HepG2 (cell line): ENCODE results near the gene EPHA5. TPM values are rescaled to one million over a fixed set of nuclear protein-coding genes. Genes with fewer than 3 reads are reported as not detected.

Source experiments
- ATAC-seq: fragments of 200-7000 bp; cut with Tn5 transposase; 3 replicates; pipeline ENCODE4 v1.9.1; 2020; ENCODE audit warnings: mild to moderate bottlenecking, moderate library complexity
- BruUV-seq: library from RNA; stranded (reverse); fragments of 400-500 nt; replicated peaks from 2 replicates; lab custom pipeline; 2021; lab: Mats Ljungman, UMichigan
- CTCF ChIA-PET: fragments of 300-600 bp; formaldehyde crosslinking; extraction: SDS; loops from one replicate; lab custom pipeline; 2021; ENCODE audit warnings: low total read pairs, inconsistent platforms, low intra/inter-chr PET ratio; lab: Yijun Ruan, JAX
- POLR2A ChIA-PET: fragments of 350-600 bp; sonication (Branson Sonifier 250); formaldehyde crosslinking; loops from one replicate; lab custom pipeline; 2020; ENCODE audit warnings: antibody characterized with exemption, inconsistent platforms; lab: Yijun Ruan, JAX
- DNase-seq: peaks from one replicate; pipeline ENCODE4 v3.0.0-alpha.2; 2015; ENCODE audit warnings: low spot score
- FAIRE-seq: peaks from 3 replicates; lab custom pipeline; 2011; peaks lifted over from hg19 to GRCh38; lab: Jason Lieb, UNC
- H2AFZ ChIP-seq: one replicate; pipeline ENCODE4 v1.6.1; 2011; ENCODE audit warnings: low read length, inconsistent platforms
- H3K27ac ChIP-seq: fragments of 300-600 bp; 3 replicates; pipeline ENCODE4 v1.8.0; 2011; ENCODE audit warnings: mixed run types, mild to moderate bottlenecking, mixed read lengths, low read length, inconsistent platforms; ENCODE audit not compliant: insufficient read depth; ENCODE audit errors: extremely low read length
- H3K27me3 ChIP-seq, 2 experiments: fragments of 200-600 bp in 1 of 2; 2 replicates in 1 of 2; 3 replicates in 1 of 2; pipeline versions ENCODE4 v1.6.0 to v1.8.0; 2011; ENCODE audit warnings: low read length in 2 of 2, mild to moderate bottlenecking in 2 of 2, moderate library complexity in 2 of 2, inconsistent platforms in 1 of 2; ENCODE audit not compliant: insufficient read depth in 2 of 2, control insufficient read depth in 1 of 2
- H3K36me3 ChIP-seq, 2 experiments: fragments of 200-600 bp in 1 of 2; replicated peaks in 1 of 2; 2 replicates in 1 of 2; 3 replicates in 1 of 2; pipeline versions ENCODE4 v1.5.1 to v1.8.0; 2011; ENCODE audit warnings: low read length in 2 of 2, inconsistent platforms in 1 of 2; ENCODE audit not compliant: insufficient read depth in 2 of 2, control insufficient read depth in 1 of 2
- H3K4me1 ChIP-seq: 2 replicates; pipeline ENCODE4 v1.5.1; 2012; ENCODE audit warnings: low read length, inconsistent platforms; ENCODE audit not compliant: insufficient read depth
- H3K4me2 ChIP-seq: 2 replicates; pipeline ENCODE4 v1.6.0; 2011; ENCODE audit warnings: low read depth, low read length, inconsistent platforms
- H3K4me3 ChIP-seq, 3 experiments: fragments of 200-600 bp in 1 of 3; sonication (generic), shearing (Covaris generic) in 1 of 3; replicated peaks in 1 of 3; 2 replicates each; pipeline ENCODE4 v1.5.1; 2011 to 2016; ENCODE audit warnings: low read length in 3 of 3, inconsistent platforms in 2 of 3, low read depth in 2 of 3, mild to moderate bottlenecking in 2 of 3, control low read depth in 1 of 3, mixed read lengths in 1 of 3; ENCODE audit not compliant: insufficient read depth in 1 of 3
- H3K79me2 ChIP-seq: one replicate; pipeline ENCODE4 v1.6.1; 2011; ENCODE audit warnings: low read length, inconsistent platforms; ENCODE audit not compliant: insufficient read depth
- H3K9ac ChIP-seq: 2 replicates; pipeline ENCODE4 v1.6.0; 2011; ENCODE audit warnings: mild to moderate bottlenecking, low read depth, low read length, inconsistent platforms; ENCODE audit not compliant: insufficient read depth
- H3K9me3 ChIP-seq: 2 replicates; pipeline ENCODE4 v1.5.1; 2012; ENCODE audit warnings: mild to moderate bottlenecking, low read length
- H4K20me1 ChIP-seq: 2 replicates; pipeline ENCODE4 v1.6.0; 2011; ENCODE audit warnings: inconsistent platforms, mild to moderate bottlenecking, low read length, moderate library complexity; ENCODE audit not compliant: insufficient read depth
- CAMTA2 ChIP-seq: sonication (generic); formaldehyde crosslinking; IDR thresholded peaks from 2 replicates; pipeline ENCODE4 v1.4.0; 2020; ENCODE audit warnings: mild to moderate bottlenecking, missing genetic modification reagents, borderline replicate concordance
- KLF11 ChIP-seq: IDR thresholded peaks from 2 replicates; pipeline ENCODE4 v1.6.1; 2016; ENCODE audit warnings: missing compliant biosample characterization
- NONO ChIP-seq, 2 experiments: fragments of 450-650 bp in 1 of 2; sonication (generic) in 1 of 2; formaldehyde crosslinking in 1 of 2; IDR thresholded peaks in 1 of 2; conservative IDR thresholded peaks in 1 of 2; 2 replicates each; pipeline versions ENCODE4 v1.6.1 to v1.8.0; 2017 to 2022; ENCODE audit warnings: mild to moderate bottlenecking in 1 of 2, missing genetic modification reagents in 1 of 2, moderate library complexity in 1 of 2
- POGK ChIP-seq: sonication (generic); formaldehyde crosslinking; conservative IDR thresholded peaks from 2 replicates; pipeline ENCODE4 v1.8.0; 2022; ENCODE audit warnings: mild to moderate bottlenecking, moderate library complexity, missing genetic modification reagents
- ZEB1 ChIP-seq: IDR thresholded peaks from 2 replicates; pipeline ENCODE4 v1.6.1; 2012; ENCODE audit warnings: mild to moderate bottlenecking, low read depth, inconsistent platforms; ENCODE audit not compliant: insufficient replicate concordance
- ZNF205 ChIP-seq: IDR thresholded peaks from 2 replicates; pipeline ENCODE4 v1.6.1; 2018; ENCODE audit warnings: missing biosample characterization, missing genetic modification reagents
- WGBS: methylation state at CpG from one replicate; pipeline ENCODE4 v1.1.6; 2017; ENCODE audit warnings: low lambda C conversion rate; 5-methylcytosine and 5-hydroxymethylcytosine counted together
- in situ Hi-C: cut with HindIII; loops from 2 replicates; pipeline ENCODE4 v1.10.0; 2017; ENCODE audit warnings: low pct_unique_long_range_greater_than_20kb; ENCODE audit not compliant: extremely low pct_ligation_motif_present
- intact Hi-C: fragments of 100-400 bp; cut with micrococcal nuclease; formaldehyde crosslinking; loops from one replicate; pipeline ENCODE4 v1.10.0; 2022; ENCODE audit not compliant: unreplicated experiment
- polyA plus RNA-seq, 8 experiments: library from polyadenylated mRNA; depleted of rRNA in 3 of 8; stranded (reverse) in 7 of 8; unstranded in 1 of 8; fragments of >200 nt; fragmentation: Illumina TruSeq in 4 of 8; extraction: Trizol in 4 of 8; gene quantifications; 2 replicates each; pipeline versions ENCODE4 v1.2.1 to v1.2.3, GENCODE V29; 2011 to 2016; ENCODE audit warnings: low read depth in 4 of 8, missing spikeins in 1 of 8, mixed read lengths in 1 of 8; ENCODE audit not compliant: insufficient read depth in 1 of 8
- total RNA-seq, 5 experiments: library from RNA; depleted of rRNA; stranded (reverse); fragments of >200 nt; fragmentation: Illumina TruSeq; extraction: Trizol; gene quantifications; 2 replicates each; pipeline ENCODE4 v1.2.3, GENCODE V29; 2016; ENCODE audit warnings: low read depth in 1 of 5
- TF ChIP-seq, protein P1 (sequence below): sonication (generic); formaldehyde crosslinking; IDR thresholded peaks from 2 replicates; pipeline ENCODE4 v1.4.0; 2020; ENCODE audit warnings: missing genetic modification reagents
- TF ChIP-seq, protein P2 (sequence below): fragments of 450-650 bp; IDR thresholded peaks from 2 replicates; pipeline ENCODE4 v1.6.1; 2016
- TF ChIP-seq, protein P3 (sequence below): IDR thresholded peaks from 2 replicates; pipeline ENCODE4 v1.6.1; 2016
- TF ChIP-seq, protein P4 (sequence below): sonication (generic); formaldehyde crosslinking; IDR thresholded peaks from 2 replicates; pipeline ENCODE4 v1.5.1; 2020; ENCODE audit warnings: missing genetic modification reagents, mild to moderate bottlenecking, borderline replicate concordance

The EPHA5 gene
- total and polyA plus RNA-seq, 2 of the 13 experiments (the other 11 are each of a cell fraction or from before 2014, with no cell fraction given) = not detected

DNA sequence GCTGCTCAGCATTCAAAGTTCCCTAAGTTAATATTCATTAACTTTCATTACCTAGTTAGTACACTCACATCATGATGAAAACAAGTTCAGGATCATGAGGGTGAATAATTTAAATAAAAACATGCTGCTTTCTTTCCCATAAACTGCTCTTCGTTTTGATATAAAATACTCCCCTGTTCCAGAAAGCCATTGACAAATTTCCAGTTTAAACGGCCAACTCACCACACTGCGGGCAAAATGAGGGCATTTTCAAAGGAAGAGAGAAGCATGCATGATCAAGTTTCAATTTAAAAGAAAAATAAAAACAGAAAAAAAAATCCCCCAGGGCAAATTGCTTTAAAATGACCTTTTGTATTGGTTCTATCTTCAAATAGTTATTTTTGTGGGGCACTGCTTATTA, 69.6 kb downstream of the EPHA5 start:
- Histone ChIP-seq H3K9ac (no peak overlapping the region), H4K20me1 (no peaks in the 10 kb centered on the region), H2AFZ (no peak overlapping the region), H3K27me3 (no peaks in the 10 kb centered on the region), H3K9me3 (no peaks in the 10 kb centered on the region), H3K79me2 (no peaks in the 10 kb centered on the region), H3K4me3 (no peak overlapping the region), H3K4me1 (no peaks in the 10 kb centered on the region), H3K36me3 (no peaks in the 10 kb centered on the region), H3K4me2 (no peak overlapping the region), H3K27ac (no peak overlapping the region)
- no TSS peak for BruUV-seq
- in situ Hi-C loops = no loop called here
- ATAC-seq (no peak), DNase-seq (no peak), FAIRE-seq (no peak)
- ChIA-PET CTCF (no interaction called here), POLR2A (no interaction called here)
- 2% methylated on average over 3 of the region's 3 CpGs for WGBS
- intact Hi-C loops = no loop called here
- TF ChIP-seq, protein P1, sequence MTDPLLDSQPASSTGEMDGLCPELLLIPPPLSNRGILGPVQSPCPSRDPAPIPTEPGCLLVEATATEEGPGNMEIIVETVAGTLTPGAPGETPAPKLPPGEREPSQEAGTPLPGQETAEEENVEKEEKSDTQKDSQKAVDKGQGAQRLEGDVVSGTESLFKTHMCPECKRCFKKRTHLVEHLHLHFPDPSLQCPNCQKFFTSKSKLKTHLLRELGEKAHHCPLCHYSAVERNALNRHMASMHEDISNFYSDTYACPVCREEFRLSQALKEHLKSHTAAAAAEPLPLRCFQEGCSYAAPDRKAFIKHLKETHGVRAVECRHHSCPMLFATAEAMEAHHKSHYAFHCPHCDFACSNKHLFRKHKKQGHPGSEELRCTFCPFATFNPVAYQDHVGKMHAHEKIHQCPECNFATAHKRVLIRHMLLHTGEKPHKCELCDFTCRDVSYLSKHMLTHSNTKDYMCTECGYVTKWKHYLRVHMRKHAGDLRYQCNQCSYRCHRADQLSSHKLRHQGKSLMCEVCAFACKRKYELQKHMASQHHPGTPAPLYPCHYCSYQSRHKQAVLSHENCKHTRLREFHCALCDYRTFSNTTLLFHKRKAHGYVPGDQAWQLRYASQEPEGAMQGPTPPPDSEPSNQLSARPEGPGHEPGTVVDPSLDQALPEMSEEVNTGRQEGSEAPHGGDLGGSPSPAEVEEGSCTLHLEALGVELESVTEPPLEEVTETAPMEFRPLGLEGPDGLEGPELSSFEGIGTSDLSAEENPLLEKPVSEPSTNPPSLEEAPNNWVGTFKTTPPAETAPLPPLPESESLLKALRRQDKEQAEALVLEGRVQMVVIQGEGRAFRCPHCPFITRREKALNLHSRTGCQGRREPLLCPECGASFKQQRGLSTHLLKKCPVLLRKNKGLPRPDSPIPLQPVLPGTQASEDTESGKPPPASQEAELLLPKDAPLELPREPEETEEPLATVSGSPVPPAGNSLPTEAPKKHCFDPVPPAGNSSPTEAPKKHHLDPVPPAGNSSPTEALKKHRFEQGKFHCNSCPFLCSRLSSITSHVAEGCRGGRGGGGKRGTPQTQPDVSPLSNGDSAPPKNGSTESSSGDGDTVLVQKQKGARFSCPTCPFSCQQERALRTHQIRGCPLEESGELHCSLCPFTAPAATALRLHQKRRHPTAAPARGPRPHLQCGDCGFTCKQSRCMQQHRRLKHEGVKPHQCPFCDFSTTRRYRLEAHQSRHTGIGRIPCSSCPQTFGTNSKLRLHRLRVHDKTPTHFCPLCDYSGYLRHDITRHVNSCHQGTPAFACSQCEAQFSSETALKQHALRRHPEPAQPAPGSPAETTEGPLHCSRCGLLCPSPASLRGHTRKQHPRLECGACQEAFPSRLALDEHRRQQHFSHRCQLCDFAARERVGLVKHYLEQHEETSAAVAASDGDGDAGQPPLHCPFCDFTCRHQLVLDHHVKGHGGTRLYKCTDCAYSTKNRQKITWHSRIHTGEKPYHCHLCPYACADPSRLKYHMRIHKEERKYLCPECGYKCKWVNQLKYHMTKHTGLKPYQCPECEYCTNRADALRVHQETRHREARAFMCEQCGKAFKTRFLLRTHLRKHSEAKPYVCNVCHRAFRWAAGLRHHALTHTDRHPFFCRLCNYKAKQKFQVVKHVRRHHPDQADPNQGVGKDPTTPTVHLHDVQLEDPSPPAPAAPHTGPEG = no peak
- TF ChIP-seq ZNF205 (CRISPR knock-in tag) (no peak), NONO (IDR thresholded peaks at IDR 0.05) (no peak), NONO (CRISPR knock-in tag; conservative IDR thresholded peaks at IDR 0.05) (no peak), ZEB1 (no peak), KLF11 (no peak), CAMTA2 (CRISPR knock-in tag) (no peak), POGK (CRISPR knock-in tag) (no peak)
- TF ChIP-seq, protein P2, sequence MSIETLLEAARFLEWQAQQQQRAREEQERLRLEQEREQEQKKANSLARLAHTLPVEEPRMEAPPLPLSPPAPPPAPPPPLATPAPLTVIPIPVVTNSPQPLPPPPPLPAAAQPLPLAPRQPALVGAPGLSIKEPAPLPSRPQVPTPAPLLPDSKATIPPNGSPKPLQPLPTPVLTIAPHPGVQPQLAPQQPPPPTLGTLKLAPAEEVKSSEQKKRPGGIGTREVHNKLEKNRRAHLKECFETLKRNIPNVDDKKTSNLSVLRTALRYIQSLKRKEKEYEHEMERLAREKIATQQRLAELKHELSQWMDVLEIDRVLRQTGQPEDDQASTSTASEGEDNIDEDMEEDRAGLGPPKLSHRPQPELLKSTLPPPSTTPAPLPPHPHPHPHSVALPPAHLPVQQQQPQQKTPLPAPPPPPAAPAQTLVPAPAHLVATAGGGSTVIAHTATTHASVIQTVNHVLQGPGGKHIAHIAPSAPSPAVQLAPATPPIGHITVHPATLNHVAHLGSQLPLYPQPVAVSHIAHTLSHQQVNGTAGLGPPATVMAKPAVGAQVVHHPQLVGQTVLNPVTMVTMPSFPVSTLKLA = no peak
- TF ChIP-seq, protein P3, sequence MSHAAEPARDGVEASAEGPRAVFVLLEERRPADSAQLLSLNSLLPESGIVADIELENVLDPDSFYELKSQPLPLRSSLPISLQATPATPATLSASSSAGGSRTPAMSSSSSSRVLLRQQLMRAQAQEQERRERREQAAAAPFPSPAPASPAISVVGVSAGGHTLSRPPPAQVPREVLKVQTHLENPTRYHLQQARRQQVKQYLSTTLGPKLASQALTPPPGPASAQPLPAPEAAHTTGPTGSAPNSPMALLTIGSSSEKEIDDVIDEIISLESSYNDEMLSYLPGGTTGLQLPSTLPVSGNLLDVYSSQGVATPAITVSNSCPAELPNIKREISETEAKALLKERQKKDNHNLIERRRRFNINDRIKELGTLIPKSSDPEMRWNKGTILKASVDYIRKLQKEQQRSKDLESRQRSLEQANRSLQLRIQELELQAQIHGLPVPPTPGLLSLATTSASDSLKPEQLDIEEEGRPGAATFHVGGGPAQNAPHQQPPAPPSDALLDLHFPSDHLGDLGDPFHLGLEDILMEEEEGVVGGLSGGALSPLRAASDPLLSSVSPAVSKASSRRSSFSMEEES (CRISPR knock-in tag) = no peak
- TF ChIP-seq, protein P4, sequence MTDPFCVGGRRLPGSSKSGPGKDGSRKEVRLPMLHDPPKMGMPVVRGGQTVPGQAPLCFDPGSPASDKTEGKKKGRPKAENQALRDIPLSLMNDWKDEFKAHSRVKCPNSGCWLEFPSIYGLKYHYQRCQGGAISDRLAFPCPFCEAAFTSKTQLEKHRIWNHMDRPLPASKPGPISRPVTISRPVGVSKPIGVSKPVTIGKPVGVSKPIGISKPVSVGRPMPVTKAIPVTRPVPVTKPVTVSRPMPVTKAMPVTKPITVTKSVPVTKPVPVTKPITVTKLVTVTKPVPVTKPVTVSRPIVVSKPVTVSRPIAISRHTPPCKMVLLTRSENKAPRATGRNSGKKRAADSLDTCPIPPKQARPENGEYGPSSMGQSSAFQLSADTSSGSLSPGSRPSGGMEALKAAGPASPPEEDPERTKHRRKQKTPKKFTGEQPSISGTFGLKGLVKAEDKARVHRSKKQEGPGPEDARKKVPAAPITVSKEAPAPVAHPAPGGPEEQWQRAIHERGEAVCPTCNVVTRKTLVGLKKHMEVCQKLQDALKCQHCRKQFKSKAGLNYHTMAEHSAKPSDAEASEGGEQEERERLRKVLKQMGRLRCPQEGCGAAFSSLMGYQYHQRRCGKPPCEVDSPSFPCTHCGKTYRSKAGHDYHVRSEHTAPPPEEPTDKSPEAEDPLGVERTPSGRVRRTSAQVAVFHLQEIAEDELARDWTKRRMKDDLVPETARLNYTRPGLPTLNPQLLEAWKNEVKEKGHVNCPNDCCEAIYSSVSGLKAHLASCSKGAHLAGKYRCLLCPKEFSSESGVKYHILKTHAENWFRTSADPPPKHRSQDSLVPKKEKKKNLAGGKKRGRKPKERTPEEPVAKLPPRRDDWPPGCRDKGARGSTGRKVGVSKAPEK (CRISPR knock-in tag) = no peak
